ENCODE data around the gene GPRIN1. TPM values are rescaled to one million over a fixed set of nuclear protein-coding genes. Genes with fewer than 3 reads are reported as not detected.

GPRIN1 gene
- total RNA-seq, 1 donor = 0.94 TPM

DNA sequence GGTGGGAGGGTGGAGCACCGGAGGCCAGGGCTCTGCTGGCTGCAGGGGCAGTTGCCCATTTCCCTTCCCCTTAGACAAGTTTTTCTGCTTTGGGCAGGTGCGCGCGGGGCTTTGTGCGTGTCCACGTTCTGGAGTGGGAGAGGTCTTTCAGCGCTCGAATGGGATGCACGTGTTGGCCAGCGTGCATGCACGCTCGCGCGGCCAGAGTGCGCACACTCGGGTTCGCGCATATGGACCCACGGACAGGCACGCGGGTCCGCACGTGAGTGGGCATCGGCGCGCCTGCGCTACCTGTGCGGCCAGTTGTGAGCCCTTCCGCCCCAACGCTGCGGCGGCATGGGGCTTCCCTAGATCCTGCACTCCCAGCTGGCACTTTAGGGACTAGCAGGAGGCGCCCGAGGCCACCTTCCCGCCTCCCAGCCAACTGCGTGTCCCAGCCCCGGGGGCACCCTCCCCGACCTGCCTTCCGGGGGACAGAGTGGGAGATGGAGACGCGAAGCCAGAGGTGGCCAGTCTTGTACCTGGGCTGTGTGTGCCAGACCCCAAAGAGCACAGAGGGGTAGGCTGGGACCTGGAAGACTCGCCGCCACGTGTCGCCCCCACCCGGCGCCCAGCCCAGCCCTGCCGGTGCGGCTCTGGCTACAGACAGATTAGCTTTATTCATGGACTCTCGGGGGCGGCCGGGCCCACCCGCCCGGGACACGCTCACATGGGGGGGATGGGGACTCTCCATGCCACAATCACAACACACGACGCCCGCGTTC, 9.8 kb upstream of the GPRIN1 start:
- H3K27me3 ChIP-seq (ENCODE audit: insufficient read depth, low read length) = peaks cover 37% of the 10 kb centered on the region
- no peak overlapping the region for H3K4me3 ChIP-seq (ENCODE audit: low read length)
- H3K9me3 ChIP-seq (ENCODE audit: low read depth, low read length) = no peaks in the 10 kb centered on the region
- peaks cover 16% of the 10 kb centered on the region for H3K4me1 ChIP-seq (ENCODE audit: insufficient read depth, low read length)

DNA sequence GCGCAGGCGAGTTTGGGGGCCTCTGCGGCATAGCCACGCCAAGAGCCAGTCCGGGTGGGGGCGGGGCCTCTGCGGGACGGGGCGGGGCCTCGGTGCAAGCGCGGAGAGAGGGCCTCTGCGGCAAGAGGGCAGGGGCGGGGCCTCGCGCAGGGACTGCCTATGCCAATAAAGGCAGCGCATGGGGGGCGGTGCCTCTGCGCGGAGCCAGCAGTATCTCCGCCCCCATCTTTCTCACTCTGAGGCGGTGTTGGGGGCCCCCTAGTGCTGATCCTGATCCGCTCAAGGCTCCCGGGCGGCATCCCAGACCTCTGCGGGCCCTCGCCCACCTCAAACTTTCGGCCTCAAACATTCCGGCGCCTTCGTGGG, 9.2 kb upstream of the GPRIN1 start:
- no peaks in the 10 kb centered on the region for H3K9me3 ChIP-seq (ENCODE audit: low read depth, low read length)
- H3K4me1 ChIP-seq (ENCODE audit: insufficient read depth, low read length) = peaks cover 16% of the 10 kb centered on the region
- H3K4me3 ChIP-seq (ENCODE audit: low read length) = no peak overlapping the region
- H3K27me3 ChIP-seq (ENCODE audit: insufficient read depth, low read length) = peaks cover 37% of the 10 kb centered on the region

DNA sequence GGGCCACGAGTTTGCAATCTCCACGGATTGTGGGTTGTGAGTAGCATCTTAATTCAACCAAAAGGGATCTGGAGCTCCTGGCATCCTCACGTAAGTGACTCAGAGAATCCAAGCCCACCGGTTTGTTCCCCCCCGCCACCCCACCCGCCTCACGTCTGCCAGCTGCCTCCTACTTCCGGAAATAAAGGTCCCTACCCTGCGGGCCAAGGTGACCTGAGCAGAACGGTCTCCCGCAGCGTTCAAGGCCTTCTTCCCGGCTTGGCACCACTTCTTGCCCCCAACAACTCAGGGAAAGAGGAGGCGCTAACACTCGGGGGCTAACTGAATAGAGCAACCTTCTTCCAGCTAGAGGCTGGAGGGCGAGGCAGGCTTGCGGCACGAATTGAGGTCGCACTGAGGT, 8.8 kb upstream of the GPRIN1 start:
- Histone ChIP-seq H3K4me3 (ENCODE audit: low read length) (no peak overlapping the region), H3K4me1 (ENCODE audit: insufficient read depth, low read length) (peaks cover 16% of the 10 kb centered on the region), H3K9me3 (ENCODE audit: low read depth, low read length) (no peaks in the 10 kb centered on the region), H3K27me3 (ENCODE audit: insufficient read depth, low read length) (peaks cover 37% of the 10 kb centered on the region)

DNA sequence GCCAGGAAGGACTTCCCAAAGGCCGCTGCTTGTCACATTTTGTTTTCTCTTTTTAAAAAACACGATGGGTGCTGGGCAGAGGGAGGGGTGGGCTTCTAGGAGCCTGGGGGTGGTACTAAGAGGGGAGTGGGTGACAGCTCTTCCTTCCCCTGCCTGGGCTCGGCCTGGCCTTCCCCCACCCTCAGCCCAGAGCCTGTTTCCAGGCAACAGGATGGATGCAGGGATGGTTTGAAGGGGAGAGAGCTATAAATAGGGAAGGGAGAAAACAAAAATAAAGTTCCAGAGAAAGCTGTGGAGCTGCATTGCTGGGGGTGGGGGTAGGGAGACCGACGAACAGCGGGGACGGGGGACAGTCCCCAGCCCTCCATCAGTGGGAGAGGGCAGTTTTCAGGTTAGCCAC, 6.6 kb upstream of the GPRIN1 start:
- H3K9me3 ChIP-seq (ENCODE audit: low read depth, low read length) = no peaks in the 10 kb centered on the region
- no peak overlapping the region for H3K4me3 ChIP-seq (ENCODE audit: low read length)
- H3K4me1 ChIP-seq (ENCODE audit: insufficient read depth, low read length) = peaks cover 16% of the 10 kb centered on the region
- H3K27me3 ChIP-seq (ENCODE audit: insufficient read depth, low read length) = peaks cover 41% of the 10 kb centered on the region

DNA sequence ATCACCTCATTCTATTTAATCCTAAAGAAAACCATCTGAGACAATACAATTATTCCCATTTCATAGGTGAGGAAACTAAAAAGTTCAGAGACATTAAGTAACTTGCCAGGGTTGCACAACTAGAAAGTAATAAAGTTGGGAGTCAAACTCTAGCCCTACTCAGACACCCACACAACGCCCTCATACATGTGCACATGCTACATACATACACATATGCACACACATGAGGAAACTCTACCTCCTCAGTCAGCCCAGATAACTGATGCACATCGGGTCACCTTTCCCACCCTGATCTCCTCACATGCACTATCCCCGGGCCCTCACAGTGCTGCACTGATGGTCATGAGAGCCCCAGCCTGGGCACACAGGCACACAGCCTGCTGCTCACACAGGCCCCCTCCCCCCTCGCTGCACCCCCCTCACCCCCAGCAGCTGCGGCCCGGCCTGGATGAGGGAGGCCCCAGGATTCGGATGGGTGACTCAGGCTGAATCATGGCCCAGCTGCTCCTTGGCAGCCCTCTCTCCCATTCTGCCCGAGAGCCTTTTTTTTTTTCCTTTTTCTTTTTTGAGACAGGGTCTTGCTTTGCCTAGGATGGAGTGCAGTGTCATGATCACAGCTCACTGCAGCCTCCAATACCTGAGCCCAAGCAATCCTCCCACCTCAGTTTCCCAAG, 5.0 kb upstream of the GPRIN1 start:
- H3K4me1 ChIP-seq (ENCODE audit: insufficient read depth, low read length) = peaks cover 8% of the 10 kb centered on the region
- H3K27me3 ChIP-seq (ENCODE audit: insufficient read depth, low read length) = peaks cover 32% of the 10 kb centered on the region
- H3K4me3 ChIP-seq (ENCODE audit: low read length) = no peak overlapping the region
- H3K9me3 ChIP-seq (ENCODE audit: low read depth, low read length) = no peaks in the 10 kb centered on the region

DNA sequence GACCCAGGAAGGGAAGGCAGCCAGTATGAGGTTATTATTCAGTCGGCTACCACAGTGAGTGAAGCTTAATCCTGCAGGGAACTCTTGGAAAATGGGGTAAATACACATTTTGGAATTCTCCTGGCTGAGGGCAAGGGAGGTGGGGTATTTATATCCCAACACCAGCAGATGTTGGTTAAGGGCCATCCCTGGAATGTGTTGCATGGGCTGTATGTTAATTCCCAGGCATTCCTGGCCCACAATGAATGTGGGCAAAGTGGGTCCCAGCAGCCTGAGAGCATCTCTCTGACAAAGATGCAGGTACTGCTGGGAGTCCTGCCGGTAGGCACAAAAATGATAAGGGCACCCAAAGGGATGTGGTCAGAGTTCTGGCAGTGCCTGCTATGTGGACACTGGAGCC, 2.9 kb upstream of the GPRIN1 start:
- H3K9me3 ChIP-seq (ENCODE audit: low read depth, low read length) = no peaks in the 10 kb centered on the region

DNA sequence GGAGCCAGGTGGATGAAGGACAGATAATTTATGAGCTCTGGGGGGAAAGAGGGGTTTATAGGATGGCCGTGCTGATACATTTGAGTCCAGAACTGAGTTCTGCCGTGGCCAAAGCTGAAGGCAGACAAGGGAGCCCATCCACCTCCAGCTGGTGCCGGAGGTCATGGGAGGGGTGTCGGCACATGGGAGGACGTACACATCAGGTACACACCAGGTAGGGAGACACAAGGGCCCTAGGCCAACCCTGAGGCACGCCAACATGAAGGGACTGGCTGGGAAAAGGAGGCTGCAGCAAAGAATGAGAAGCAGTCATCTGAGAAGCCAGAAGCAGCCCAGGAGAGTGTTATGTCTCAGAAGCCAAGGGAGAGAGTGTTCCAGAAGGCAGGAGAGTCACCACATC, 2.1 kb upstream of the GPRIN1 start:
- H3K9me3 ChIP-seq (ENCODE audit: low read depth, low read length) = no peaks in the 10 kb centered on the region
- H3K4me1 ChIP-seq (ENCODE audit: insufficient read depth, low read length) = no peaks in the 10 kb centered on the region
- peaks cover 21% of the 10 kb centered on the region for H3K27me3 ChIP-seq (ENCODE audit: insufficient read depth, low read length)
- H3K4me3 ChIP-seq (ENCODE audit: low read length) = no peak overlapping the region

More for the DNA sequence above, 2.9 kb upstream of the GPRIN1 start:
- Histone ChIP-seq H3K4me3 (ENCODE audit: low read length) (no peak overlapping the region), H3K27me3 (ENCODE audit: insufficient read depth, low read length) (peaks cover 23% of the 10 kb centered on the region), H3K4me1 (ENCODE audit: insufficient read depth, low read length) (no peaks in the 10 kb centered on the region)

DNA sequence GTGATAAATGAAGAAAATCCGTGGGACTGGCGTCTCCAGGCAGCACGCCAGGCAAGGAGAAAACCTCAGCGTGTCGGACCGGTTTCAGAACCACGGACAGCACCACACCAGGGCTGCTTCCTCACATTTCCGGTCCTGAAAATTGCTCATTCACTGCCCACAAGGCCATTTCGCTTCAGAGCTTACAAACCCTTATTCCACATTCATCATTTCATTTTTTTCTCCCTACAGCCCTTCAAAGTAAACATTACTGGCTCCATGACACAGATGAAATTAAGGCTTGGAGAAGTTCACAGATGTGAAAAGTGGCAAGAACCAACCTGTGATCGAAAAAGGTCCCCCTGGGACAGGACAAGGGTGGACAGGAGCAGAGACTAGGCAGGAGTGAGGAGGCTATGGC, 1.5 kb upstream of the GPRIN1 start:
- Histone ChIP-seq H3K4me1 (ENCODE audit: insufficient read depth, low read length) (no peaks in the 10 kb centered on the region), H3K4me3 (ENCODE audit: low read length) (no peak overlapping the region), H3K27me3 (ENCODE audit: insufficient read depth, low read length) (peaks cover 21% of the 10 kb centered on the region), H3K9me3 (ENCODE audit: low read depth, low read length) (no peaks in the 10 kb centered on the region)

DNA sequence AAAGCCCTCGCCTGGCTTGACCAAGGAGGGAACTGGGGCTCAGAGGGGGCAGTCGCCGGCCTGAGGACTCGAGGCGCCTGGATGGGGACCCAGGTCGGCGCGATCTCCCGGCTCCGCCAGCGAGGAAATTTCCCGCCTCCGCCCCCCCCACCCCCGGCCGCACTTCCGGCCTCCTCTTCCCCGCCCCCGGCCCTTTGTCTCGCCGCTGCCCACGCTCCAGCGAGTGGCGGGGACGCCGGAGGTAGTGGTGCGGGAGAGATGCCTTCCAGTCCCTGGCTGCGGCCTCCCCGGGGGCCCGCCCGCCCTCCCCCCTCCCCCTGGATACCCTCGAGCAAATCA, 448 bp upstream of the GPRIN1 start:
- H3K9me3 ChIP-seq (ENCODE audit: low read depth, low read length) = no peaks in the 10 kb centered on the region
- no peaks in the 10 kb centered on the region for H3K4me1 ChIP-seq (ENCODE audit: insufficient read depth, low read length)
- peaks cover 21% of the 10 kb centered on the region for H3K27me3 ChIP-seq (ENCODE audit: insufficient read depth, low read length)
- H3K4me3 ChIP-seq (ENCODE audit: low read length) = peak overlapping the region; percentile 44

DNA sequence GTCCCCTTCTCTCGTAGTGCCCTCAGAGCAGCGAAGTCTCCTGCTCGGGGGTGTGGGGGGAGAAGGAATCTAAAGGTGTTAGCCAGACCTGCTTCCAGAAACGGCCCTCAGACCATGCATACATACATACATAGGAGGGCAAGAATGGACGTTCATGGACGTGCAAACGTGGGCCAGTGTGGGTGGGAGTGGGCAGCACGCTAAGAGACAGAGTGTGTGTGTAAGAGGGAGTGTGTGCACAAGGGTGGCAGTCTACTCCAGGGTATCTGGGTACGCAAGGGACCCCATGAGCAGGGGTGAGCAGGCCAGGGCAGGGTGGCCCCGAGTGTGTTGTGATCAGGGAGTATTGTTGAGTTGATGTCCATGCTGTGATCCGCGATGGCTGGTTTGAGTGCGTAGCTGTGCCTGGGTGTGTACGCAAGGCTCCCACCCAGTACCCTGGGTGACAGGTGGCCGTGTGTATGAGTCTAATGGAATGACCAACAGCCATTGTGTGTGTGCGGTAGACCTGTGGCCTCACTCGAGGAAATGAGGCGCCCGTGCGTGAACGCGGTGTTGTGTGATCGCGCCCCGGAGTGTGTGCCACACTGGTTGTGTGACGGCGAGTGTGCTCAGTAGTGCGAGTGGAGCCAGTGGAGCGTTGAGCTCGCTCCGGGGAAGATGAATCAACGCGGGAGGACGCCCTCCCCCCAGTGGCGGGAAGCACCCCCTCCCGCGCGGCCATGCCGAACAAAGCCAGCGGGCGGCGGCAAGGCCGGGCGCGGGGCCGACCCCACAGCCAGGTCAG, 826 bp downstream of the GPRIN1 start:
- Histone ChIP-seq H3K27me3 (ENCODE audit: insufficient read depth, low read length) (peaks cover 21% of the 10 kb centered on the region), H3K4me3 (ENCODE audit: low read length) (no peak overlapping the region), H3K9me3 (ENCODE audit: low read depth, low read length) (no peaks in the 10 kb centered on the region), H3K4me1 (ENCODE audit: insufficient read depth, low read length) (no peaks in the 10 kb centered on the region)

DNA sequence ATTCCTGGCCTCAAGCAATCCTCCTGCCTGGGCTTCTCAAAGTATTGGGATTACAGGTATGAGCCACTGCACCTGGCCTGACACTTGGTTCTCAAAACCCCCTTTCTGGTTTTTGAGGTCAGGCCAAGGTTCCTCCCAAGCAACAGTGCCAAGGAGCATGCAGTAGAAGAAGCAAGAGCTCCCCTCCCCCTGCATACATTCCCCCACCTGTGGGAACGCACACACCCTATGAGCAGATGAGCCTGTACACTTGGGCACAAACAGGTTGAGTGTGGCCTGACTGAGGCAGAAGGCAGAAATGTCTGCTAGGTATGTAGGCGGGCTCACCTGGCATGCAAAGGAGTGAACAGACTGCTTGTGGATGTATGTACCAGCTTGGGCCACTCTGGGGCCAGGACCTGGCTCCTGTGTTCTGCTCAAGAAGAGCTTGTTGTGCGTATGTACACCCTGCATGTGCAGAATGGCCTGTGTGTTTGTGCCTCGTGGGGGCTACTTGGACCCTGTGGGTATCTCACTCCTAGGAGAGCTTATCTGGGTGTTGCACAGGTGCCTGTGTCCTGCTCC, 1.7 kb downstream of the GPRIN1 start:
- Histone ChIP-seq H3K4me3 (ENCODE audit: low read length) (no peak overlapping the region), H3K9me3 (ENCODE audit: low read depth, low read length) (no peaks in the 10 kb centered on the region), H3K27me3 (ENCODE audit: insufficient read depth, low read length) (peaks cover 21% of the 10 kb centered on the region), H3K4me1 (ENCODE audit: insufficient read depth, low read length) (no peaks in the 10 kb centered on the region)

DNA sequence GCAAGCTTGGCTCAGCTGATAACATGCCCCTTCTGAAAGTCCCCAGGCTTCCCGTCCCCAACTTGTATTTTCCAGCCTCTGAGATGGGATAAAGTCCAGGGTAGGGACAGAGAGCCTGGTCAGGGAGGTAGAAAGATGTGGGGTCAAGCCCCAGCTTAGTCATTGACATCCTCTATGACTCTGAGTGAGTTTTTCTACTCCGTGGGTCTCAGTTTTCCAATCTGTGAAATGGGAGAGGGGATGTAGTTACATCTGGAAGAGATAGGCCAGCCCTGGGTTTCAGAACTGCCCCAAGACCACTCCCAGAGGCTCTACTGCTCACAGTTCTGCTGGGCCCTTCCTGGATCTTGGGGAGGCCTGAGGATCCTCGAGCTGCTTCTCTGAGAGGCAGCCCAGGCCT, 3.1 kb downstream of the GPRIN1 start:
- Histone ChIP-seq H3K4me1 (ENCODE audit: insufficient read depth, low read length) (no peaks in the 10 kb centered on the region), H3K27me3 (ENCODE audit: insufficient read depth, low read length) (peaks cover 14% of the 10 kb centered on the region), H3K9me3 (ENCODE audit: low read depth, low read length) (no peaks in the 10 kb centered on the region), H3K4me3 (ENCODE audit: low read length) (no peak overlapping the region)

DNA sequence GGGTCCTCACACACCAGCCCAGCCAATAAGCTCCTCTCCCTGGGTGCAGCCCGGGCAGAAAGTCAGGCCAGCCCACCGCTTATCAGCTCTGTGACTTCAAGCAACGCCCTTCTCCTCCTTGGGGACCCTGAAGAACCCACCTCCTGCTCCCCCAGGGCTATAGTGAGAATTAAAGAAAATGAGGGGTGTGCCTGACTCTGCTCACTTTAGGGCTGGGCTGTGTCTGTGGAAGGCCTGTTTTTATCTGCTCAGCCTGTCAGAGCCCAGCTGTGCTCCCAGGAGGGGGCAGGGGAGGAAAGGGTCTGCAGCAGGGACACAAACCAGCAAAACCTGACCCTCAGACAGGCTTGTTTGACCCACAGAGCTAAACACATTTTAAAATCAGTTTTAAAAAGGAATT, 3.9 kb downstream of the GPRIN1 start:
- peaks cover 14% of the 10 kb centered on the region for H3K27me3 ChIP-seq (ENCODE audit: insufficient read depth, low read length)
- no peaks in the 10 kb centered on the region for H3K9me3 ChIP-seq (ENCODE audit: low read depth, low read length)
- H3K4me3 ChIP-seq (ENCODE audit: low read length) = no peak overlapping the region
- H3K4me1 ChIP-seq (ENCODE audit: insufficient read depth, low read length) = no peaks in the 10 kb centered on the region

DNA sequence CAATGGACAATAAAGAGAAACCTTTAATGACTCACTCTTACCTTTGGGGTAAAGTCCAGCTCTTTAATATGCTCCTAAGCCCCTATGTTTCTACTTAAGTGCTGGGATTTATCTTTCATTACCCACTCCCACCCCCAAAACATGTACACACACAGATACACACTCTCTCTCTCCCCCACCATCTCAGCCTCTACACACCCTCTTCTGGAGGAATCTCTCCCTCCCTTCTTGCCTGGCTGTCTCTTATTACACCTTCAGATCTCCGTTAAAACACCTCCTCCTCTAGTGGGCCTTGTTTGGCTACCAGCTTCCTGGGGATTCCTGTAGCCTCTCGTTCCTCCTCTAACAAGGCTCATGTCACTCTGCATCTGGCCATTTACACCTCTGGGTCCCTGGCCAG, 6.9 kb downstream of the GPRIN1 start:
- H3K27me3 ChIP-seq (ENCODE audit: insufficient read depth, low read length) = no peaks in the 10 kb centered on the region
- H3K4me3 ChIP-seq (ENCODE audit: low read length) = no peak overlapping the region
- no peaks in the 10 kb centered on the region for H3K4me1 ChIP-seq (ENCODE audit: insufficient read depth, low read length)
- H3K9me3 ChIP-seq (ENCODE audit: low read depth, low read length) = no peaks in the 10 kb centered on the region

DNA sequence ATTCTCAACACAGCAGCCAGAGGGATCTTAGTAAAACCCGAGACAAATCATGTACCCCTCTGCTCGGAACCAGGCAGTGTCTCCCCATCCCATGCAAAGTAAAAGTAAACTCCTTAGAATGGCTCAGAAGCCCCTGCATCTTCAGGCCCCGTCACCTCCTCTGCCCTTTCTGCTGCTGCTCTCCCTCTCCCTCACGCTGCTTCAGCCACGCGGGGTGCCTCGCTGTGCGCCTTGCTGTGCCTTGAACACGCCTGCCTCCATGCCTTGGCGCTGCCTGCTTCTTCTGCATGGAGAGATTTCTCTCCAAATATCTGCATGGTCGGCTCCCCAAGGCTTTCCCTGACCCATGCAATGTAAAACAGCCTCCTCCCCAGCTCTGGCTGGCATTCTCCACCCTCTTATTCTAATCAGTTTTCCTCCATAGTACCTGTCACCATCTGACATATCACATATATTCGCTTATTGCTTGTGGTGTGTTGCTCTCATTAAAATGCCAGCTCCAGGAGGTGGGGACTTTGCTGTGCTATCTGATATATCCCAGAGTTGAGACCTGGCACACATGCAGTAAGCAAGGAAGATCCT, 8.0 kb downstream of the GPRIN1 start:
- peaks cover 4% of the 10 kb centered on the region for H3K27me3 ChIP-seq (ENCODE audit: insufficient read depth, low read length)
- H3K9me3 ChIP-seq (ENCODE audit: low read depth, low read length) = no peaks in the 10 kb centered on the region
- H3K4me1 ChIP-seq (ENCODE audit: insufficient read depth, low read length) = no peaks in the 10 kb centered on the region
- no peak overlapping the region for H3K4me3 ChIP-seq (ENCODE audit: low read length)
